ENCODE results near the gene OR5L2.

- TF ChIP-seq CTCF (IDR thresholded peaks at IDR 0.05), result no peak
- TF ChIP-seq EP300 (IDR thresholded peaks at IDR 0.05), result no peak
- no peak for TF ChIP-seq POLR2AphosphoS5 (IDR thresholded peaks at IDR 0.05)
These were observed 27.7 kb downstream of the OR5L2 start for GRCh38 chr11:55854704-55855103.

All from esophagus muscularis mucosa (tissue), 4 donors.